AG08396 (cell line): ENCODE measurements around the gene PGBD5.

Source experiments
- DNase-seq: peaks from one replicate; pipeline ENCODE4 v3.0.0; 2012; ENCODE audit warnings: low spot score, mixed read lengths

Gene PGBD5

DNA sequence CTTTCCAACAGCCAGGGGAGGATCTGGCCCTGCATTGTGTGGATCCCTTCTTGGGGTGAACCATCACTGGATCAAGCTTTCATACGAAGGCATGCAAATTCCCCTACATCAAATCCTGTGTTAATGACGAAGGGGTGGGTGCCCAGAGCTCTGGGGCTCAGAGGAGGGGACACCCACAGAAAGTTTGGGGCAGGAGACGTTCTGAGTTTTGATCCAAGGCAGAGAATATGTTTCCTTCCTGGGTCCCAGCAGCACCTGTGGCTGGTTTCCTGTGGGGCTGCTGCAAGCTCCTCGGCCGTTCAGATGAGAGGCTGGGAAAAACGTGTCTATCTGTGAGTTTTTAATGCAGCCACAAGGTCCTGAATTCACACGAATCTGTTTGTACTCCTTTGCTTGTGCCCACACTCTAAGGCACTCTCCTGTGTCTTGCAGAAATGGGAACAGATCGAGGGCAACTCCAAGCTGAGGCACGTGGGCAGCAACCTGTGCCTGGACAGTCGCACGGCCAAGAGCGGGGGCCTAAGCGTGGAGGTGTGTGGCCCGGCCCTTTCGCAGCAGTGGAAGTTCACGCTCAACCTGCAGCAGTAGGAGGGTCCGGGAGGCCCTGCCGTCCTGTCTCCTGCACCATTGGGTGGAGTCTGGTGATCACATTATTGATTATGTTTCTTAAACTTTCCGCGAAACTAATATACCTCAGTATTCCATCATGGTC lies 147.1 kb downstream of the PGBD5 start:
- DNase-seq: no peak

DNA sequence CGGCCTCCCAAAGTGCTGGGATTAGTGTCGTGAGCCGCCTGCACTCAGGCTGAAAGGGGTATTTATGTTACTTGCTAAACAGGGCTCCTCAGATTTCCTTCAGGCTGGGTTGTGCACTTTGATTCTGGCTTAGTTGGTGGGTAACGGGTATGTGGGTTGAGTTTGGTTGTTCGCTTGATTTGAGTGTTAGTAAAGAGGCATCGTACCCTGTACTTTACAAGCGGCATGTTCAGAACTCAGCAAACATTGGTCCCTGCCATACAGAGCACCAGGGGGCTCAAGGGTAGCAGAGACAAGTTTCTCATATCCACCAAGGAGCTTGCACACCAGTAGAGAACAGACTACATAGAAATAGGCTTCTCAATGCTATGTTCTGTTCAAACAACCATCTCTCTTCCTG lies 147.8 kb downstream of the PGBD5 start:
- no peak for DNase-seq

DNA sequence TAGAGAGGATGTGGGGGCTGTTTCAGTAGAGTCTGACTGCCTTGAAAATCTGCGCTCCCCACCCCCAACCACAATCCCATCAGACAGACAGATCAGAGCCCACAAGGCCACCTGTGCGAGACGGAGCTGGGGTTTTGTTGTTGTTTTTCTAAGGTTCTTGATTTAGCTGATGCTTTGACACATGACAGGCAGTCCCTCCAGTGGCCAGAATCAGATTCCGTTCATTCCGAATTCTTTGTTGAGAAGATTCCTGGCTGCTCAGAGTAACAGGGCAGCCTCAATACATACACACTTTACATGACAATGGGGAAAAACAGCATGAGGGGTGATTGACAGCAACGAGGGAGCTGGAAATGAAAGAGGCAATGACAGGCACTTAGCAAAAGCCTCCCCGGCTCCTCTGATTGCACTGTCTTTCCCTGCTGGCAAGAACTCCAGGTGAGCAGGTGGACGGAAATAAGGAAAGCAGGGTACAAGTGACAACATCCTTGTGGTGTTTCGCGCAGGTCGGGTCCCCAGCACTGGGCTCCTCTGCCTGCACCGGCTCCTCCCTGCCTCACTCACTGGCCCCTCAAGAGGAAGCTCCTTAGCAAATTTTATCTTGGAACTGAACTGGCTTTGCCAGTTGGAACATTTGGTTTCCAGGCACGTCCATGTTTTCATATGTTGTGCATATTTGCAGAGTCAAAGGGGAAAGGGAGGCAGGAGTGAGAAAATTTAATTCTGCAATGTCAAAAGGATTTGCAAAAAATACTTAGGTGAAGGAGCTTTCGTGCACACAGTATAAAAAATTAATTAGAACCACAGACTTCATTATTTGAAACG lies 148.7 kb downstream of the PGBD5 start:
- no peak for DNase-seq

DNA sequence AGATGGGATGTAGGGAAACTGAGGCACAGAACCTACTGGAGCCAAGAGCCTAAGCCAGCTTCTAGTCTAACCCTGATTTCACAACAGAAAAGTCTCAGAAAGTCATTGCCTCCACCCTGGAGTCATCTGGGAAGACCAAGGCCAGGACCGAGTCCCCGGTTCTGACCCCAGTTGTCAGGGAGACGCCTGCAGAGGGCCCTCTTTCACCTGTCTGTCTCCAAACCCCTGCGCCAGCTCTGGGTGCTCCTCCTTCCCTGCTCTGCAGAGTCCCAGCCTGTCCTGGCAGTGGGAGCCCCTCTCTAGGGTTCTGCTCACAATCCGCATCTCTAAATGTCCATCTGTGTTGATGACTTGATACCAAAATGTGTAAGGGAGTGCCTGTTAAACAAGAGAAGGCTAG lies 149.7 kb downstream of the PGBD5 start:
- DNase-seq: no peak

DNA sequence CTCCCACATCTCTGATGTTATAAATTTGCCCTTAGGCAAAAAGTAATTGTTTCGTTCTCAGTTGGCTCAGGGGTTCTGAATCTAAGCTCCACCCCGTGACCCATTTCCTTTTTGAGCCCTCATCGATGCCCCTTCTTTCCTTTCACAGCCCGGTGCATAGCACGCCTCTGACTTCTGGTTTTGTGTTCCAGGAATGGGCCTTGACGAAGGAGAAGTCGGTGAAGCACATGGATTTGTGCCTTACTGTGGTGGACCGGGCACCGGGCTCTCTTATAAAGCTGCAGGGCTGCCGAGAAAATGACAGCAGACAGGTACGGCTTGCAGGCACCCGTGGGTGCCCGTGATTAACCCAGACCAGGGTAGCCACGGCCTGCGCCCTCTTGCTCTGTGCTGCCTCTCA lies 151.9 kb downstream of the PGBD5 start:
- DNase-seq: no peak

DNA sequence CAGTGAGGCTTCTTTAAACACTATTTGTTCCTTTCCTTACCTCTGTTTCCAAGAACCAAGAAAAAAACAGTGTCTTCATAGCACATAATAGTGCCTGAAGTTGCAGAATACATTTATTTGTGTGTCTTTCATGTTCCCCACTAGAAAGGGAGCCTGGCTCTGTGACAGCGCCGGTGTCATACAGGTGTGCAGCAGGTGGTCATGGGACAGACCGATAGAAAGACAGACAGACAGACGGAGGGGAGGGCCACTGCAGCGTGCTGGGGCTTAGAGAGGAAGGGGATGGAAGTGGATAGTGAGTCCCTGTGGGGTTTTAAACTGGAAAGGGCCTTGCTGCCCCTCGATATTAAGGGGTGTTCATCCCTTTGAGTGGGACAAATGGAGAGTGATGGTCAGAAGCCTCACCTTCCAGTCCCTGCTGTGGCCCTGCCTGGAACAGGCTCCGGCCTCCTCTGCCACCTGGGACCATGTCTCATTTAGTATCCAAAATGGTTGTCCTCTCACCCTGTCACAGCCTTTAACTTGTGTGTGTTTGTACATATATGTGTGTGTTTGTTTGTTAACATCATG lies 152.9 kb downstream of the PGBD5 start:
- no peak for DNase-seq

DNA sequence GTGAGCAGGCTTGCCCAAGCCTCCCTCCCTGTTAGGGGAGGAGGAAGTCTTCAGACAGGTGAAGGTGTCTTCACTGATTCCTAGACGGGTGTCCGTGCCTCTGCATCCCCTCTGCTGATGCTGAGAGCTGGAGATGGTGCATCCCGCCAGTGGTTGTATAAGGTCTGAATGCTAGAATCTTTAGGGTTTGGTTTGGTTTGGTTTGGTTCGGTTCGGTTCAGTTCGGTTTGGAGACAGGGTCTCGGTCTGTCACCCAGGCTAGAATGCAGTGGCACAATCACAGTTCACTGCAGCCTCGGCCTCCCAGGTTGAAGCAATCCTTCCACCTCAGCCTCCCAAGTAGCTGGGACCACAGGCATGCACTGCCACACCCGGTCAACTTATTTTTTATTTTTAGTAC lies 153.6 kb downstream of the PGBD5 start:
- no peak for DNase-seq

DNA sequence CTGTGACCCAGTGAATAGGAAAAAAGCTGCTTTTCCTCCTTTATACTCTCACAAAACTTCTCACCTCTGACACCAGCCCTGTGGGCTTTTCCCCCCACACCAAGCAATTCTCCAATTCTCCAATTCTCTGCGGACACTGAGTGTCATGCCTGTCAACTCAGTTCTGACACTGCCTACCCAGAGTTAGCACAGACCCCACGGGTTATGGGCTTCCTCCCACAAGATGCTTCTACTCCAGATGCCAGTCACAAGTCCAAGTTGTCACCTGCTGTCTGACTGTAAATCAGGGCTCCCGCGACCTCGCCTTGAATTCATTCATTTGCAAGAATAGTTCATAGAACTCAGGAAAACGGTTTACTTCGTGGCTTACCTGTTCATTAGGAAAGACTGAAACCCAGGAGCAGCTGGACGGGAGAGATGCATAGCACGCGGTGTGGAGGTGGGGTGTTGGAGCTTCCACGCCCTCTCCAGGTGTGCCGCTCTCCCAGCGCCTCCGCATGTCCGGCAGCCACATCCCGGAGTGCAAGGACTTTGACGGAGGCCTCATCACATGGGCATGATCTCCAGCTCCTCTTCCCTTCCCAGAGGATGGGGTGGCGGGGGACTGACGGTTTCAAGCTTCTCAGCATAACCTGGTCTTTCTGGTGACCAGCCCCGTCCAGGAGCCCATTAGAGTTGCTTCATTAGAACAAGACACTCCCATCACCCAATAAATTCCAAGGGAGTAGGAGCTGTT lies 154.7 kb downstream of the PGBD5 start:
- DNase-seq: no peak

DNA sequence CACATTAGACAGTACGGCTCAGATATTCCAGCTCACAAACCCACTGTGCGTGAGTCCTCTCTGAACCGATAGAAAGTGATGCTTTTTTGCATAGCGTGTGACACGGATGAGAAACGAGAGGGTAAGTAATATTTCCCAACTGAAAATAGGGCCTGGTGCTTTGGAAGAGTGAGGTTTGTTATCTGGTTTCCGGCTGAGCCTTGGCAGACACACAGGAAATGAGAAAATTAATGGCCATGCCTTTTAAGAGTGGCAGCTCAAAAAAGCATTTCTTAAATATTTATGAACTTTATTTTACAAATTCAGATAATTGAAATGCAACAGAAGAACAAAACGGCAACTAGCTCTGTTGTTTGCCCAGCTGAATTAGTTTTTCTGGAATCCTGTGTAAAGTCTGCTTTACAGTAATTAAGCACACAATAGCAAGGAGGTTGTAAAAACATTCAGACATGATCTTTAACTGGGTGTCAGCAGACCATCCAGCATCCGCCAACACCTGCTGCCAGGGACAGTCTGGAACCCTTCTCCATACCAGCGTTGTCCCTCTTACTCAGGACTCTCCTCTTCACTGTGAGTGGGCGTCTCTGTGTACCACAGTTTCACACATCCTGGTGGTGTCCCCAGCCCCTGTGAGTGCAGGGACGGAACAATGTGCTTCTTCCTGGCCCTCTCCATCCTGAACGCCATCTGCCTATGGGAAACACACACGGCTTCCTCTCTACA lies 155.4 kb downstream of the PGBD5 start:
- DNase-seq: no peak

DNA sequence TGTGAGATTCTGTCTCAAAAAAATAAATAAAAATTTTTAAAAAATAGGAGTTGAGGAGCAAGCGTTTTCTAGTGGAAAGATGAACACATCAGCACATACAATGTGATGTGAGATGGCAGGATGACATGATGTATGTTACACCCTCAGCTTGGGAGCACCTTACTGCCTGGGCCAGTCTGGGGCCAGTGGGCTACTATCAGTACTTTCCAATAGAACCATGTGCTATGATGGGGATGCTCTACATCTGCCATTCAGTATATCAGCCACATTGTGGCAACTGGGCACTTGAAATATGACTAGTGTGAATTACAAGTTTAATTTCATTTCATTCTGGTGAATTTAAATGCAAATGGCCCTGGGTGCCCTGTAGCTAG lies 156.0 kb downstream of the PGBD5 start:
- DNase-seq: no peak

DNA sequence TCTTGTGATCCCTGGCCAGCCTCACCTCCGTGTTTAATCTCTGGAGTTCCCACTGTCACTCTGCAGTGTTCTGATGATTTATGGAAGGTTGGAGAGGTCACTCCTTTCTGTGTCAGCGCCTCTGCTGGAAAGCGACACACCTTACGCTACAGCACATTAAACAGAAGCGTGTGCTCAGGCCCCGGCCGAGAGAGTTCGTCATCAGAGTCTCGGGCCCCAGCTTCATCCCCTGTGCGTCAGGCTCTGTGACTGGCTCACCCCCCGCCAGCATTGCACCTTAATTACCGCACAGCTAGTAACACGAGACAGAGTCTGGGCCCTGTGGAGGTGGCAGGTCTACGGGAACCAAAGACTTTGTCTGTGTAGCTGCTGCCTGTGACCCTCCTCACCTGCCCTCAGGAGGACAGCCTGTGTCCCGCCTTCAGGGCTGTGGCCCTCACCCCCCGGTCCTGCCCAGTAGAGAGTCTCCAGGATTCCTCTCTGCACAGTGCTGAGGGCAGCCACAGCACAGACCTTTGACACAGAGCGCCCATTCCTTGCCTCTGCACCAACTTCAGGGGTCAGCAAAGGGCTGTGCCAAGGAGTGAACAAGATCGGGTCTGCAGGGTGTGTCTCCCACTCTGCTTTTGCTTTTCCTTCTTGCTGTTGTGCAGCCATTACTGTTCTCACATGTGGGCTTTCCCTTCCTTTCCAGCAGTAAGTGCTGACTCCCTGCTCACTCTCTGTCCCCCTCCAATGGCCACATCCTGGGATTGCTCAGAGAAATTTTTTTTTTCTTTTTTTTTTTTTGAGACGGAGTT lies 157.6 kb downstream of the PGBD5 start:
- peak; percentile 85 for DNase-seq

DNA sequence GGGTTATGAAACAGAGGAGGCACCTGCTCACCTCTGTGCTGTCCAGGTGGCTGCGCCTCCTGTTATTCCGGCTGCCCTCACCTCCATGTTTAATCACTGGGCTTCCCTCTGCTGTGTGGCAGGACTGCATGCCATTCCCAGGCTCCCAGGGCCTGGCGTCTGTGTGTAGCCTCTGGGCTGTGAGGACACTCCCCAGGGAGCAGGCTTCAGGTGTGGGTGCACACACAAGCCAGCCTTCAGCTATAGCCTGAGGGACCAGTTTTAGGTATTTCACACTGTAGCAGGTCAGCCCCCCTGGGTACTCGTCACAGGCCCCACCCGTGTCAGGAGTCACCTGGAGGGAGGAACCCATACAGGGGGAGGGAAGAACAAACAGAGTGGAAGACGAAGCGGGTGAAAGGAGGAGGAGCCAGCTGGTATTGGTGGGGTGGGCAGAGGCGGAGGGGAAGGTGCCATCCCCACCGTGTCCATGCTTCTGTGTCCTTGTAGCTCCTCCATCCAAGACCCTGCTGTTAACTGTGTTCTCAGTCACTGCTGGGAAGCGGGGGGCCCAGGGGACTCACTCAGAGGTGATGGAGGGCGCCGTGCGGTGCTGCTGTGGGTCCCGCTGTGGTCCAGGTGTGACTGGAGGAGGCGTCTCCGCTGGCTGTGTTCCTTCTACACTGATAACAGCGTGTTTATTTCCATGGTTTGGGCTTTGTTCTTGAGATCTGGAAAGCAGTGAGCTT lies 158.6 kb downstream of the PGBD5 start:
- DNase-seq: no peak

DNA sequence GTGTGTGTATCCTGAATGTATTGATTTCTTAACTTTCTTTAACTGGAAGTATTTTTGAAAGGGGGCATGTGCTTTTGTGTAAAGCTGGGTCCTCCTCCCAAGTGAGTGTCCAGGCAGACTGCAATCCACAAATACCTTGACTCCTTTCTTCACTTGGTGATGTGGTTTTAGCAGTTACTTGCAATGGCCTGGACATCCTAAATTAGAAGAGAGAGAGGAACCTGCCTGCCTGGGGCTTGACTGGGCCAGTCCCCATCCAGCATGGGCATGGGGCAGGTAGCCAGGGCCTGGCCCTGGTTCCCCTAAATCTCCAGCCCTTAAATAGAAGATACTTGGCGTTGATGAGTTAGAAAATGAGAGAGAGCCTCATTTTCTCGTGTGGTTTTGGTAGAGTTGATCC lies 159.7 kb downstream of the PGBD5 start:
- DNase-seq: no peak

DNA sequence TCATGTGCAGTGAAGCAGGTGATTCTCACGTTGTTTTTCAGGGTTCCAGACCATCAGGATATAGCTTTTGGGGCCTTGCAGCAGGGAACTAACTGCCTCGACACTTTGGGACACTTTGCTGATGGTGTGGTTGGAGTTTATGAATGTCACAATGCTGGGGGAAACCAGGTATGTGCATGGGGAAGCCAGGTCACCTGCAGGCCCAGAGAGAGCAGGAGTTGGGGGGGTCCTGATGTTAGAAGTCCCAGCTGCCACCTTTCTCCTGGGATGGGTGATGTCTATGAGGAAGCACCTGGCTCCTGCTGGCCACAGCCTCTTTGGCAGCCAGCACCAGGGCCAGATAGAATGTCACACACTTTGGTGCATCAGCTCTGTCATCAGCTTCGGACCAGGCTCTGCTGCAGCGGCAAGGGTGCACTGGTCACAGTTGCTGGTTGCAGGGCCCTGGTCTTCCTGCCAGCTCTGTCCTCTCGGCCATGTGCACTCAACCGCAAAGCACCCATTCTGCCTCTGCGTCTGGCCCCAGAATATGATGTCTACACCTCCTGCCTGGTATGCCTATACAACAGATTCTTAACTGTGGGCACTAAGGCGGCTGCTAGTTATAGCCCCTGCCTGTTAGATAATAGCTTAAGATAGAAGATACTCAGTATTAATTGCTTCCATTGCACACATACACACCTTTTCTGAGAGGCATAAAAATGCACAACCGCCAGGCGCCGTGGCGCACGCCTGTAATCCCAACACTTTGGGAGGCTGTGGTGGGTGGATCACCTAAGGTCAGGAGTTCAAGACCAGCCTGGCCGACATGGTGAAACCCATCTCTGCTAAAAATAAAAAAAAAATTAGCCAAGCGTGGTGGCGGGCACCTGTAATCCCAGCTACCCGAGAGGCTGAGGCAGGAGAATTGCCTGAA lies 160.7 kb downstream of the PGBD5 start:
- no peak for DNase-seq
